ENCODE measurements around the gene LARGE1.

GRCh38 chr22:33687464-33687863 is 232.8 kb downstream of the LARGE1 start:
- TF ChIP-seq, protein P1, sequence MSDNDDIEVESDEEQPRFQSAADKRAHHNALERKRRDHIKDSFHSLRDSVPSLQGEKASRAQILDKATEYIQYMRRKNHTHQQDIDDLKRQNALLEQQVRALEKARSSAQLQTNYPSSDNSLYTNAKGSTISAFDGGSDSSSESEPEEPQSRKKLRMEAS (IDR thresholded peaks at IDR 0.05; ENCODE audit: low read depth, low read length), result no peak
- TF ChIP-seq, protein P2, sequence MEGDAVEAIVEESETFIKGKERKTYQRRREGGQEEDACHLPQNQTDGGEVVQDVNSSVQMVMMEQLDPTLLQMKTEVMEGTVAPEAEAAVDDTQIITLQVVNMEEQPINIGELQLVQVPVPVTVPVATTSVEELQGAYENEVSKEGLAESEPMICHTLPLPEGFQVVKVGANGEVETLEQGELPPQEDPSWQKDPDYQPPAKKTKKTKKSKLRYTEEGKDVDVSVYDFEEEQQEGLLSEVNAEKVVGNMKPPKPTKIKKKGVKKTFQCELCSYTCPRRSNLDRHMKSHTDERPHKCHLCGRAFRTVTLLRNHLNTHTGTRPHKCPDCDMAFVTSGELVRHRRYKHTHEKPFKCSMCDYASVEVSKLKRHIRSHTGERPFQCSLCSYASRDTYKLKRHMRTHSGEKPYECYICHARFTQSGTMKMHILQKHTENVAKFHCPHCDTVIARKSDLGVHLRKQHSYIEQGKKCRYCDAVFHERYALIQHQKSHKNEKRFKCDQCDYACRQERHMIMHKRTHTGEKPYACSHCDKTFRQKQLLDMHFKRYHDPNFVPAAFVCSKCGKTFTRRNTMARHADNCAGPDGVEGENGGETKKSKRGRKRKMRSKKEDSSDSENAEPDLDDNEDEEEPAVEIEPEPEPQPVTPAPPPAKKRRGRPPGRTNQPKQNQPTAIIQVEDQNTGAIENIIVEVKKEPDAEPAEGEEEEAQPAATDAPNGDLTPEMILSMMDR (IDR thresholded peaks at IDR 0.05; ENCODE audit: low read depth, low read length), result no peak
- TF ChIP-seq POLR2A (IDR thresholded peaks at IDR 0.05; ENCODE audit: extremely low read depth, insufficient read length), result no peak

All from NB4 (cell line).